ENCODE measurements around the gene DGKI. TPM values are rescaled to one million over a fixed set of nuclear protein-coding genes. Genes with fewer than 3 reads are reported as not detected.

Gene DGKI
- total RNA-seq, 2 experiments from 2014 or later = 1.3 to 2.0 TPM

DNA sequence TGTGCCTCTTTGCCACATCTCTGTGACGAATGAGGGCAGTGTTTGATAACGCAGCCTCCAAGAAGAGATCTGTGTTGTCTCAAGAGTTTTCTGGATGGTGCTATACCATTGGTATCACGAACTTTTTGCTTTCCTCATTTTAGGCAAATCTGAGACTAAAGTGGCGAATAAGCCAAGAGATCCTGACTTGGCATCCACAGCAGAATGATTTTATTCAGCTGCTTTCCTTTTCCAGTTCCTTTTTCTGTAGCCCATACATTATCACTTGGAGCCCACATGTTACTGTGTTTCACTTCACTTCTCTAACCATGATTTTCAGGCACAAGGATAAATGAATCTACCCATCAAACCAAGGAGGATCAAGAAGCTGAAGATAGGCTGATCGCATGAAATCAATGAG is 325.3 kb downstream of the DGKI start:
- ChIA-PET POLR2A (no interaction called here), CTCF (no interaction called here)

DNA sequence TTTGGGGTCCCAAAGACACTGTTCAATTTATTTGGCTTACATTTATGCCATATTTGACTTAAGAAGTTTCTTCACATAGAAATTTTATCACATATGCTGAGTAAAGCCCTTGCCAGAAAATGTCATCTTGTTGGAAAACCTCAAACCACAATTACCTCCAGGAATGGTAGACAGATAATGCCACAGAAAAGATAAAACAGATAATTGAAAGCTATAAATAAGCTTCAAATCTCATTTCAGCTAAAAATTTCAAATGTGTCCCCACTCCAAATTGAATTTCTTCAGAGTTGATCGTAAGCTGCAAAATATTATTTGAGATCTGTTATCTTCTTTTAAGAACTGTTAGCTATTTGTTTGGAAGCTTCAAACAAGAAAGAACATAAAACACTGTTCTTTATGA is 326.8 kb downstream of the DGKI start:
- CTCF ChIA-PET = no interaction called here
- POLR2A ChIA-PET = no interaction called here

DNA sequence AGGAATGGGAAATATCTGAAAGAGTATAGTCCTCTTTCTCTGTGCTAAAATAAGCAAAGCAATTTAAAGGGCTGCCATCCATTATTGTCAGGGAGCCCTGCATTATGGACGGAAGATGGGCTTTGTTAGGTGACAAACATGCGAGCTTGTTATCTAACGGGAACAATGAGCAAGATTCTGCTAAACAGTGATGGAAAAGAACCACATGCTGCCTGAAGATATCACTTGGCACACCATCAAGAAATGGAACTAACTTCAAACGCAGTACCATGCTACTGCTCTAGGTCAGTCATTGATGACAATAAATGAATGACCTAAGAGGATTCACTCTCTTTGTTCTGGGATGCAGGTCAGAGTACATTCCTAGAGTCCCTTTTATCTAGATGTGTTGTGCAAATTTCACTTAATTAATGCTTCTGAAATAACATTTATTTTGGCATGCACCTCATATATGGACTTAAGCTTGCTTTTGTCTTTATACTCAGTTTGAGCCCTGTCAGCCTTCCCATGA is 327.5 kb downstream of the DGKI start:
- ChIA-PET POLR2A (no interaction called here), CTCF (no interaction called here)

DNA sequence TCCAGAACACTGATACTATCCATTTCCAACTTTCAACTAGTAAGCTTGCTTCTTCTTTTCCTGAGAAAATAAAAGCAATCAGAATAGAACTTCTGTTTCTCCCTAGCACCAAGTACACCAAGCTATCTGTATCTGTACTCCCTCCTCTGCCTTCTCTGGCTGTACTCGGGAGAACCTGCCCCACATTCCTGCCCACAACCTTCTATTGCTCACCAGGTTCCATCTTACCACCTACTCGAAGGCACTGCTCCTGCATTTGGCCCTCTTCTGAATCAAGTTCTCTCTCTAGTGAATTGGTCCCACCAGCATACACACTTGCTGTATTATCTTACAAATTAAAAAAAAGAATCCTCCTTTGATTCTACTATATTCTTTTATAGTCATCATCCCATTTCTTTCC is 333.7 kb downstream of the DGKI start:
- ChIA-PET POLR2A (no interaction called here), CTCF (no interaction called here)

DNA sequence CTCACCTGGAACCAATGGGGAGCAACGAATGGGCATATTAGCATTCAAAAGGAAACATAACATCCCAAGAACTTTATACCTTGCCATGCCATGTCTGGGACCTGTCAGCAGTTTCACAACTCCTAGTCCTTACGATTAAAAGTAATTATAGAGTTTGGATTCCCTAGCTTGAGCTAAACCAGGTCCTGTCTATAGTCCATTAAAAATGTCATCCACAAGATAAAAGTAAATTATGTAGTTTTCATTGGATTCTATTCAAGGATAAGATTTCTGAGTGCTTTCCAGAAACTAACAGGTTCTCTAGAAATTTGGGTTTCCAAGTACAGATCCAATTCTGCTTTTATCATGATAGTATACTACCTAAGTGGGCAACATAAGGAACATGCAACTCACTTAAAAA is 339.7 kb downstream of the DGKI start:
- ChIA-PET CTCF (no interaction called here), POLR2A (no interaction called here)

DNA sequence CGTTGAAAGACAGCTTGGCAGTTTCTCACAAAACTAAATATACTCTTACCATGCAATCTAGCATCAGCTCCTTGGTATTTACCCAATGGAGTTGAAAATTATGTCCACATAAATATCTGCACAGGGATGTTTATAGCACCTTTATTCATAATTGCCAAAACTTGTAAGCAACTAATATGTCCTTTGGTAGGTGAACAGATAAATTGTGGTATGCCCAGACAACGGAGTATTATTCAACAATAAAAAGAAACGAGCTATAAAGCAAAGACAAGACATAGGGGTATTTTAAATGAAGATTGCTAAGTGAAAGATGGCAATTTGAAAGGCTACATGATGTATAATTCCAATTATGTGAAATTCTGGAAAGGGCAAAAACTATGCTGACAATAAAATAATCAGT is 340.7 kb downstream of the DGKI start:
- ChIA-PET POLR2A (no interaction called here), CTCF (no interaction called here)

DNA sequence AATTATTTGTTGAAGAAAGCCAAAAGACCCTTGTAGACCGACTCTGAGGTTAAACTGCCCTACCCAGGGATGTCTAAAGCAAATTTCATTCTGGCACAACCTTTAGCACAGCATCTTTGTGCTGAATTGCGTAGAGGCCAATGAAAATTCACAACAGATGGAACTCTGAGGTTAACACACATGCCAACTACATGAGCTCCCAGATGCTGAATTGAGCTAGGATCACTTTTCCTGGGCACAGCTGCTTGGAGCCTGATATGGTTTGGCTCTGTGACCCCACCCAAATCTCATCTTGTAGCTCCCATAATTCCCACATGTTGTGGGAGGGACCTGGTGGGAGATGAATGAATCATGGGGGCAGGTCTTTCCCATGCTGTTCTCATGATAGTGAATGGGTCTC is 345.2 kb downstream of the DGKI start:
- ChIA-PET CTCF (no interaction called here), POLR2A (no interaction called here)

DNA sequence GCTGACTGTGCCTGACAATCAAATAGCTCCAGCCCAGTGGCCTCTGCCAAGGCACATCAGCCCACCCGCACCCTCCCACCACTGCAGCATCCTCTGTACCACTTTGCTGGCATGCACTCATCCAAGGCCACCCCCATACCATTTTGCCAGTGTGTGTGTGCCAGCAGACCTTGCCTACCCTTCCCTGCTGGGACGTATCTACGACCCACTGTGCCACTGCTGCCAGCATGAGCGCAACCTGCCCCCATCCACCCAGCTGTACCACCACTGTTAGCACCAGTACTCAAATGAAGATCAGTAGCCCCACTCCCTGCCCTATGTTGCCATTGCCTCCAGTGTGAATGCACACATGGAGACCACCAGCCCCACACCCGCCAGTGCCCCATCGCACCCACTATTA is 353.9 kb downstream of the DGKI start:
- ChIA-PET POLR2A (no interaction called here), CTCF (no interaction called here)

DNA sequence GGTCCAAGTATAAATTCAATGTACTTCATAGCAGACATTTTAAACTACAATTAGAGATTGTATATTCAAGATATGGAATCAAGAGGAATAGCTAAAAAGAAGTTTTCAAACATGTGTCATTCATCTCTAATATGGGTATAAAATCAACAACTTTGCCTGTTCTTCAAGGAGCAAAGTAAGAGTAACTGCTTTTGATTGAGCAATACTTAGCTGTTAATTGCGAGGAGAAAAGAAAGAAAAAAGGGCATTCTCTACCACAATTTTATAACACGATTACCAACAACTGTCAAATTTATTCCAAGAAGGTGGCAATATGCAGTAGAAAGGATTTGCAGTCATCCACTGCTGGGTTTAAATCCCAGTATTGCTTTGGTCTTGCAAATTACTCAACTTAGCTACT is 356.9 kb downstream of the DGKI start:
- ChIA-PET CTCF (no interaction called here), POLR2A (no interaction called here)

DNA sequence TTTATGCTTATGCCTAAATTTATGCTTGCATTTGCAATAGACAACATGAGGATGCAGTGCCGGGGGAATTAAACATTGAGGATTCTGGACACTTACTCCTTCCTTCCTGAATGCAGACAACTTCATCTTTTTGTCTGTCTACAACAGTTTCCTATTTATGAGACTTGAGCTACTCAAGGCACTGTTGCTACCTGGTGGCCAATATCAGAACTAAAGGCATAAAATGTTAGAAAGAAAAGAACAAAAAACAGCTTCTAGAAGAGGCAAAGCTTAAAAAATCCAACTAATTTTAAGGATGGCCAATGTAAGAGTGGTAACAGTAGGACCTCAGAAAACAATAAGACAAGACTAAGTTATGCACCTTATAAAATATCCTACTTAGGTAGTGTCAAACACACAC is 358.7 kb downstream of the DGKI start:
- POLR2A ChIA-PET = no interaction called here
- CTCF ChIA-PET = no interaction called here

DNA sequence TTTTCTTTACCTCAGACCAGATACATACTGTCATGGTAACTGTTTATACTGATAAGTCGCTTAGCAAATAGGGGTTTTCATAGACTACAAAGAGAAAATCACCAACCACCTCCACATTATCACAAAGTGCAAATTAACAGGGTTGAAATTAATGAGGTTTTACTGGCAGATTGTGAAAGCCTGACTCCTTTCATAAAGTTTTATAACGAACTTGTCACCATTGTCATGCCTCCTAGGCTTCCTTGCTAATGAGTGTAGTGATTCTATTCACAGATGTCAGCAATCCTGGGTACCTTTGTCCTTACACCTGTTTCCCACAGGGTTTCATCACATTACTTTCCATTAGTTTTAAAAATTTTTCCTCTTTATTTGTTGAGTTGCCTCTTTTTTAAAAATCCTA is 361.0 kb downstream of the DGKI start:
- POLR2A ChIA-PET = no interaction called here
- CTCF ChIA-PET = no interaction called here

DNA sequence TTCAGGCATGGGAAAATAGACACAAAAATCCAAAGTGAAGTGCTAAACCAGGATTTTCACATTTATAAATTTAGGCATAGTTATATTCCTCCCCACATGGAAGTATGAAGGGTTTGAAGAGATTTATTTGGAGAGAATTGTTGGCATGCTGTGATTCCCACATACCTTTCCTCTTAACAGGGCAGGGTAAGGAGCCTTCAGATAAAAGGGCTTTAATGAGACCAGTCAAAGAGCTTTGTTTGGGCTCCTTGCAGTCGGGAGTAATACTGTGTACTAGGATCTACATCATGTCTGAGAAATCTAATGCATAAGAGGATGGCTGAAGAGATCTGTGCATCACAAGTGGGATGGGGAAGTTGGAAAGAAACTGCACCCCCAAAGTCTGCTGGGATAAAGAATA is 362.4 kb downstream of the DGKI start:
- CTCF ChIA-PET = no interaction called here
- POLR2A ChIA-PET = no interaction called here

DNA sequence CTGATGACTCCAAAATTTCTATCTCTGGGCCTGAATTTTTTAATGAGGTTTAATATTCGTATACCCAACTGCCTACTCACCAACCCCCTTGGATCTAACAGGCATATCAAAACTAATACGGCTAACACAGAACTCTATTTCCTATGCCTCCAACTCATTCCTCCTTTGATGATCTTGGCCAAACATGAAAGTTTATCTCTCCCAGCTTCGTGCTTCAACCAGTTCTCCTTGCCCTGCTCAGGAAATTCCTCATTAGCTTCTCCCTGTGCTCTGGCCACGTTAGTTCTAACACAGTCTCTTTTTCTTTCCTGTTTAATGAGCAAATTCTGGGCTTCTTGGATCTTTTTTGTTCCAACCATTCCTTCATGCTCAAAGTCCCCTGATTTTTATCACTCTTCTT is 364.3 kb downstream of the DGKI start:
- CTCF ChIA-PET = no interaction called here
- POLR2A ChIA-PET = no interaction called here

DNA sequence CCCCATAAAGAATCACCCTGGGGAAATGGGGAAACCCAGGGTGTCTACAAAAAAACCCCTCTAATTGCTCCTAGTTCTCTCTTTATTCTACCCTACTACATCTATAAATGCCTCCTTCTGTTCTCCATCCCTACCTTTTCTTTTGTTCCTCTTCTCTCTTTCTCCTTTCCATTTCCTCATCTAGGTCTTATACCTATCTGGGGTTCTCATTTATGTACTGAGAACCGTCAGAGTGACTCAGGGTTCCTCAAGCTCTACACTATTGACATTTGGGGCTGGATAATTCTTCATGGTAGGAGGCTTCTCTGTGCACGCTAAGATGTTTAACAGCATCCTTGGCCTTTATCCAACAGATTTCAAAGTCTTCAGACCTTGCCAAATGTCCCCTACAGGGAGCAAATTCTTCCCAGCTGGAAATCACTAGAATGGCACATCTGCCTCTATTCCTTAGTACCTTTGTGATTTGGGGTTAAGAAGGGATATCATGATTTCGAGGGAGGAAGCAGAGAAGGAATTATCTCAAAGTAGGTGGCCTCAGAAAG is 365.9 kb downstream of the DGKI start:
- CTCF ChIA-PET = no interaction called here
- POLR2A ChIA-PET = no interaction called here

DNA sequence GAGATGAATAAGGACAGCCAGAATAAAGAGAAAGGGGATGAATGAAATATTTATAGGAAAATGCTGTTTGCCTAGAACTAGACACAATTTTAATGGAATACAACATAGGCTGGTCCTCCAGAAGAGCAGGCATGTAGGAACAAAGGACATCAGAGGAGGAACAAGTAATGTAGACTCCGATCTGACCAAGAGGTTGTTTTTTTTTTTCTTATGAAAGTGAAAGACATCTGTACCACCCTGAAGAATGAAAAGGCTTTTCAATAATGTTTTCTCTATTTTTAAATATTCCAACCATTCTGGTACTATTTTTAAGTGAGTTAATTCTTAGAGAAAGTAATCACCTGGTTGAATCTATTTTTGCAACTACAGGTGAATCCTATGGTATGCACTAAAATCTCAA is 366.4 kb downstream of the DGKI start:
- POLR2A ChIA-PET = no interaction called here
- CTCF ChIA-PET = no interaction called here

DNA sequence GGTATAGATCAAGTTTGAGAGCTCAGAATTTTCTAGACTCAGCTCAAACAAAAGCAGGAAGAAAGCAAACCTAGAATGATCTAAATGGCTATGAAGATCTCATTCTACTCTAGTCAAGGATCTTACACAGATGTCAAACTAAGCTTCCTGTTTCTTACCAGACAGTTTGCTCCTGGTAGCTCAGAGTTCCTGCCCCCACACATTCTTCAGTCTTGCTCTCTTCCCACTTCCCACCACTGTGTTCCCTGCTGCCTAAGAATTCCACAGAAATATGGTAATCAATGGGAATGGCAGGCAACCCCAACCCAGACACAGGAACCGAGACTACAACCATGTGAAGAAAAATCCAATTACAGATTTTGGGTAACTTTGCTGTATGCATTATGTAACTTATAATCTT is 369.8 kb downstream of the DGKI start:
- CTCF ChIA-PET = no interaction called here

DNA sequence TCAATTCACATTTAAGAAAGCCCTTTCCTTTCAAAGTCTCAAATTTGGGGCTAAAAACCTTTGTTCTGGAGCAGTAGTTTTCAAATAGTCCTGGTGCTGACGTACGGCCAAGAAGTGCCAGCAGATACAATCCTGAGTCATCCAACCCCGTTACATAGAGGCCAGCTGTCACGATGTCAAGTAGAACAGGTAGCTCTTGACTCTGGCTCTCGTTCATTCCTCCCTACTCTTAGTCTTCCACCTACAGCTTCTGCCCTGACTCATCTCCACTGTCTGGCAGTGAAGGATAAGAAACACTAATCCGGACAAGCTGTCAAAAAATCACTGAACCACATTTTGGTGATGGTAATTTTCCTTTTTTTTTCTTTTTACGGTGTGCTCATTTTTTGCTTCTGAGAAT is 370.8 kb downstream of the DGKI start:
- ChIA-PET POLR2A (no interaction called here), CTCF (no interaction called here)

More for the DNA sequence above, 369.8 kb downstream of the DGKI start:
- POLR2A ChIA-PET = no interaction called here

DNA sequence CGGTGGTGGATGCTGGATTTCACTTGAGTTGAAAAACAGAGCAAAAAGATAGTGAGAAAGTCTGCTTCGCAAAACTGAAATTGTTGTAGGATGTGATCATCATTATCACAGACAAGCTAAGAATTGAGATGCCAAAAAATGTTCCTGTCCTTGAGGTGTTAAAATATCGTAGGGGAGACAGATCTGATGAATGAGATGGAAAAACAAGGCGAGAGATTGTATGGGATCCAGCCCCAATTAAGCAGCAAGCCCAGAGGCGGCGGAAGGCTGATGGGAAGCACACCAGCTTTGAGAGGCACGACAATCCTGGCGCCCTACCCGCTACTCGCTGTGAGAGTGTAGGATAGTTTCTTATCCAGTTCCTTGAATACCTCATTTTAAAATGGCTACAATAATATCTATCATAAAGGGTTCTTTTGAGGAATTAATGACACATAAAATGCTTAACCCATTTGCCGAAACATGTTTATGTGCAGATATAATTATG is 372.2 kb downstream of the DGKI start:
- CTCF ChIA-PET = no interaction called here
- POLR2A ChIA-PET = no interaction called here

DNA sequence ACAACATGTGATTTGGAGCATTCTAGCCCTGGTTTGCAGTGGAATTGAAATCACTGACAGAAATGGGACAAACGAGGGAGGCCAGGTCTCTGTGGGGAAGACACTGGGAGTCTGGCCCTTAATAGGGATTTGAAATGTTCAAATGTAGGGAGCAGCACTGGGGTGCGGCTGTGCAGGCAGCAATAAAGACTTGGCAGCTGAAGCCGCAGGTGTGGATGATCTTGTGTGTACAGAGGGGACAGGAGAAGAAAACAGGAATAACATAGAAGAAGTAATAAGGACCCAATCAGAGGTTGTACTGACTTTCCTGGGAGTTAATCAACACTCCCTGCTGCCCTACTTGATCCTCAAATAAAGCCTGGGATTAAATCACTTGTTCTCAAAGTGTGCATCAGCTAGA is 375.6 kb downstream of the DGKI start:
- ChIA-PET CTCF (no interaction called here), POLR2A (no interaction called here)

DNA sequence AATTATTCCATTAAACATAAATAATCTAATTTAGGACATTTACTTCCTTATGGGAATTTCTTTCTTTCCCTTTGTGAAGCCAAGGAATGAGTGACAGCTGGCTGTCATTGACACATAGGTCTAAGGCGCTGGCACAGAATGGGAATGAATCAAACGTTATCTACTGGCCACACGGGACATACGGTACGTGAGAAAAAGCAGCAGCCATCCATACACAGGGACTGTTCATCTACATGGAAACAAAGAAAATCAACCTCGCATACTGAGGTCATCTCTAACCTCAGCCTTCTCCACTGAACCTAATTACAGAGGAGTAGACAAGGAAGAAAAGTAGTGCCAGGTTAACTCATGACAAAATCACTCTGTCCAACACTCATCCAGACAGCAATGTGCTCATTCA is 376.9 kb downstream of the DGKI start:
- CTCF ChIA-PET = no interaction called here
- POLR2A ChIA-PET = no interaction called here

DNA sequence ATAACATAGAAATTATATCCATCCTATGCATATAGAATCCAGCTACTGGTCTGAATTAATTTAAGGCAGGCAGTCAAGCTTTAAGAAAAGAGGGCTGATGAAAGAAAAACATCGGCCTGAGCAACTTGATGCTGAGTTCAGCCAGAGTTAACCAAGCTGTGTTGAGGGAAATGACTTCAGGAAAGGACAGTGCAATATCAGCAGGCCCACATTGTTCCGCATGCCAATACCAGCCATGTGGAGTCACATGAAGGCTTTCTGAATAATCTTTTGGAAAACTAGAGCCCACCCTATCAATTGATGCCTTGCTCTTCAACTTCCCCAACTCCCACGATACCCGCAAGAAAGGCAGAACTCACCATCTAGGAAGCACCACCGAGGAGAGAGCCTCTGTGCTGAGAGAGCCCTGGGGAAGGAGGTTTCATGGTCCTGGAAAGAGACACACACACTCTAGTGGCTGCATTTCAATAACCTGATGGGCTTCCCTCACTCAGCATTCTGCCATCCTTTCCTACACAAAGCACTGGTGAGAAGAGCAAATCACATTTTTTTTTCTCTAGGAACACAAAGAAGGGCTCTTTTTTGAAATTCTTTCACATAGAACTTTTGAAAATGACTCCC is 377.5 kb downstream of the DGKI start:
- CTCF ChIA-PET = no interaction called here
- POLR2A ChIA-PET = no interaction called here

DNA sequence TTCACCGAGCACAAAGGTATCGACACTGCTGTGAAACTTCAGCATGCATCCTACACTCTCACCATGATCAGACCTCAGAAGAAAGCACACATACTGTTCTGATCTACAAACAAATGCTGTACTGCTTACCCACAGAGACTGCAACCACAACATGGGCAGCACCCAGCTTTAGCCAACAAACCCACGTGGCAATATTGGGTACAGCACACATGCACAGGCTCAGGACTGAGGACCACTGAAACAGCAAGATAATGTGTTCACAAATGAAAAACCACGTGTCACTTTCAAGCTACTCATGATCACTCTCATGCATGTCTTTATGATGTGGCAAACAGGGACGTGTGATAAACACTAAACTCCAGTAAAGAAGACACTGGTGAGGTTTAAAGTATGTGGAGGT is 383.9 kb downstream of the DGKI start:
- CTCF ChIA-PET = no interaction called here
- POLR2A ChIA-PET = no interaction called here

Data from activated CD8-positive, alpha-beta memory T cell treated with anti-CD3 and anti-CD28 coated beads for 36 hours (primary cell).